IMR-90 (cell line): ENCODE results near the gene NCCRP1. TPM values are rescaled to one million over a fixed set of nuclear protein-coding genes. Genes with fewer than 3 reads are reported as not detected.

ENCODE experiments used
- ATAC-seq: fragments of 200-7000 bp; cut with Tn5 transposase; 2 replicates; pipeline ENCODE4 v1.9.1; 2020; ENCODE audit warnings: low read depth, mild to moderate bottlenecking, moderate library complexity
- BruUV-seq: library from RNA; stranded (reverse); fragments of 400-500 nt; replicated peaks from 2 replicates; lab custom pipeline; 2021; lab: Mats Ljungman, UMichigan
- CTCF ChIA-PET: fragments of 300-600 bp; formaldehyde crosslinking; extraction: SDS; loops from one replicate; lab custom pipeline; 2021; ENCODE audit warnings: antibody characterized with exemption; lab: Yijun Ruan, JAX
- POLR2A ChIA-PET: fragments of 300-600 bp; sonication (Branson Sonifier 250); formaldehyde crosslinking; loops from one replicate; lab custom pipeline; 2022; ENCODE audit warnings: antibody characterized with exemption; ENCODE audit not compliant: unreplicated experiment; lab: Charles Lee
- DNase-seq: peaks from one replicate; pipeline ENCODE4 v3.0.0; 2013
- H2AFZ ChIP-seq: replicated peaks from 2 replicates; pipeline ENCODE3; 2013; ENCODE audit warnings: low read length, mild to moderate bottlenecking; ENCODE audit not compliant: poor library complexity
- H2AK5ac ChIP-seq: 2 replicates; pipeline ENCODE4 v1.6.1; 2013; ENCODE audit warnings: low read depth, low read length, inconsistent platforms
- H2AK9ac ChIP-seq: replicated peaks from 2 replicates; pipeline ENCODE3; 2013; ENCODE audit warnings: mild to moderate bottlenecking, low read depth, low read length, moderate library complexity; ENCODE audit not compliant: poor library complexity
- H2BK120ac ChIP-seq: 2 replicates; pipeline ENCODE4 v1.6.1; 2013; ENCODE audit warnings: low read depth, low read length, inconsistent platforms
- H2BK15ac ChIP-seq: 3 replicates; pipeline ENCODE4 v1.6.1; 2013; ENCODE audit warnings: low read depth, low read length, inconsistent platforms
- H2BK20ac ChIP-seq: 2 replicates; pipeline ENCODE4 v1.6.1; 2013; ENCODE audit warnings: low read depth, mild to moderate bottlenecking, inconsistent platforms, low read length, moderate library complexity
- H2BK5ac ChIP-seq: 2 replicates; pipeline ENCODE4 v1.6.1; 2013; ENCODE audit warnings: mild to moderate bottlenecking, low read depth, low read length, inconsistent platforms; ENCODE audit not compliant: poor library complexity, severe bottlenecking
- H3K14ac ChIP-seq: replicated peaks from 2 replicates; pipeline ENCODE4 v1.6.1; 2013; ENCODE audit warnings: low read depth, low read length, inconsistent platforms
- H3K18ac ChIP-seq: 2 replicates; pipeline ENCODE4 v1.6.1; 2013; ENCODE audit warnings: low read depth, low read length, control low read depth
- H3K23ac ChIP-seq: 2 replicates; pipeline ENCODE4 v1.6.1; 2013; ENCODE audit warnings: low read depth, low read length, inconsistent platforms
- H3K27ac ChIP-seq: 2 replicates; pipeline ENCODE4 v1.5.1; 2013; ENCODE audit warnings: mild to moderate bottlenecking, control low read depth, low read length; ENCODE audit not compliant: insufficient read depth
- H3K27me3 ChIP-seq: 2 replicates; pipeline ENCODE4 v1.6.1; 2013; ENCODE audit warnings: low read length; ENCODE audit not compliant: control insufficient read depth, insufficient read depth
- H3K36me3 ChIP-seq: 2 replicates; pipeline ENCODE4 v1.6.1; 2013; ENCODE audit warnings: low read length, mixed read lengths; ENCODE audit not compliant: control insufficient read depth, insufficient read depth
- H3K4ac ChIP-seq: 2 replicates; pipeline ENCODE4 v1.6.1; 2013; ENCODE audit warnings: low read depth, low read length, inconsistent platforms
- H3K4me1 ChIP-seq: 2 replicates; pipeline ENCODE4 v1.6.1; 2013; ENCODE audit warnings: low read length, mixed read lengths; ENCODE audit not compliant: control insufficient read depth, insufficient read depth
- H3K4me2 ChIP-seq: 2 replicates; pipeline ENCODE4 v1.6.1; 2013; ENCODE audit warnings: low read depth, mild to moderate bottlenecking, control low read depth, low read length, moderate library complexity
- H3K4me3 ChIP-seq: 2 replicates; pipeline ENCODE4 v1.5.1; 2013; ENCODE audit warnings: low read depth, mild to moderate bottlenecking, control low read depth, low read length, moderate library complexity; ENCODE audit not compliant: insufficient read depth
- H3K56ac ChIP-seq: 2 replicates; pipeline ENCODE4 v1.6.1; 2013; ENCODE audit warnings: low read length, inconsistent platforms; ENCODE audit not compliant: insufficient read depth; ENCODE audit errors: extremely low read depth
- H3K79me1 ChIP-seq, 2 experiments: 2 replicates each; pipeline ENCODE4 v1.6.1; 2013; ENCODE audit warnings: low read length in 2 of 2, inconsistent platforms in 1 of 2, low read depth in 1 of 2
- H3K9ac ChIP-seq: 2 replicates; pipeline ENCODE4 v1.6.1; 2013; ENCODE audit warnings: low read depth, low read length, control low read depth
- H3K9me1 ChIP-seq: 2 replicates; pipeline ENCODE4 v1.6.1; 2013; ENCODE audit warnings: low read length, inconsistent platforms; ENCODE audit not compliant: insufficient read depth
- H3K9me3 ChIP-seq: 2 replicates; pipeline ENCODE4 v1.6.1; 2013; ENCODE audit warnings: low read length; ENCODE audit not compliant: control insufficient read depth, insufficient read depth
- H4K20me1 ChIP-seq: 2 replicates; pipeline ENCODE4 v1.6.1; 2013; ENCODE audit warnings: low read length, inconsistent platforms; ENCODE audit not compliant: insufficient read depth
- H4K5ac ChIP-seq: 2 replicates; pipeline ENCODE4 v1.6.1; 2013; ENCODE audit warnings: mild to moderate bottlenecking, low read depth, low read length, control low read depth
- H4K8ac ChIP-seq, 2 experiments: 2 replicates each; pipeline ENCODE4 v1.6.1; 2013; ENCODE audit warnings: low read depth in 2 of 2, low read length in 2 of 2, control low read depth in 1 of 2, inconsistent platforms in 1 of 2
- H4K91ac ChIP-seq: 2 replicates; pipeline ENCODE4 v1.6.1; 2013; ENCODE audit warnings: low read depth, low read length, inconsistent platforms; ENCODE audit not compliant: insufficient read depth
- BHLHE40 ChIP-seq: fragments of 150-350 bp; IDR thresholded peaks from 2 replicates; pipeline ENCODE4 v1.6.1; 2016; ENCODE audit warnings: mild to moderate bottlenecking, low read depth, low read length
- CEBPB ChIP-seq: IDR thresholded peaks from 2 replicates; pipeline ENCODE4 v1.6.1; 2012; ENCODE audit warnings: low read depth, low read length, improper control_type of control experiment
- CHD1 ChIP-seq: IDR thresholded peaks from 2 replicates; pipeline ENCODE4 v1.6.1; 2012; ENCODE audit warnings: low read depth, low read length, improper control_type of control experiment
- ELK1 ChIP-seq: fragments of 150-350 bp; IDR thresholded peaks from 2 replicates; pipeline ENCODE4 v1.6.1; 2016; ENCODE audit warnings: low read depth, mild to moderate bottlenecking, low read length, moderate library complexity, borderline replicate concordance
- FOS ChIP-seq: fragments of 150-350 bp; IDR thresholded peaks from 2 replicates; pipeline ENCODE4 v1.6.1; 2016; ENCODE audit warnings: low read depth, low read length
- MAFK ChIP-seq: IDR thresholded peaks from 2 replicates; pipeline ENCODE4 v1.6.1; 2012; ENCODE audit warnings: low read depth, low read length, improper control_type of control experiment
- MAZ ChIP-seq: IDR thresholded peaks from 2 replicates; pipeline ENCODE4 v1.6.1; 2012; ENCODE audit warnings: low read depth, mild to moderate bottlenecking, low read length, improper control_type of control experiment, moderate library complexity, borderline replicate concordance
- MXI1 ChIP-seq: IDR thresholded peaks from 2 replicates; pipeline ENCODE4 v1.6.1; 2012; ENCODE audit warnings: low read depth, mild to moderate bottlenecking, low read length, moderate library complexity, borderline replicate concordance
- NFE2L2 ChIP-seq: fragments of 150-350 bp; IDR thresholded peaks from 2 replicates; pipeline ENCODE4 v1.6.1; 2016; ENCODE audit warnings: low read depth, mild to moderate bottlenecking, low read length
- POLR2A ChIP-seq: IDR thresholded peaks from 2 replicates; pipeline ENCODE4 v1.6.1; 2012; ENCODE audit warnings: mild to moderate bottlenecking, low read depth, low read length
- RAD21 ChIP-seq: IDR thresholded peaks from 2 replicates; pipeline ENCODE4 v1.6.1; 2012; ENCODE audit warnings: low read length, improper control_type of control experiment
- RCOR1 ChIP-seq: IDR thresholded peaks from 2 replicates; pipeline ENCODE4 v1.6.1; 2012; ENCODE audit warnings: mild to moderate bottlenecking, low read length, improper control_type of control experiment; ENCODE audit not compliant: insufficient replicate concordance
- RFX5 ChIP-seq: IDR thresholded peaks from 2 replicates; pipeline ENCODE4 v1.8.0; 2012; ENCODE audit warnings: low read depth, mild to moderate bottlenecking, low read length, moderate library complexity
- SMC3 ChIP-seq: fragments of 150-350 bp; IDR thresholded peaks from 2 replicates; pipeline ENCODE4 v1.6.1; 2016; ENCODE audit warnings: low read depth, mild to moderate bottlenecking, antibody characterized with exemption, low read length, moderate library complexity
- USF2 ChIP-seq: fragments of 150-350 bp; IDR thresholded peaks from 2 replicates; pipeline ENCODE4 v1.6.1; 2017; ENCODE audit warnings: mild to moderate bottlenecking, antibody characterized with exemption, low read length, low read depth
- WGBS, 2 experiments: methylation state at CpG; one replicate each; pipeline versions ENCODE4 v1.1.5 to v1.1.7; 2013; ENCODE audit warnings: missing lambda C conversion rate in 2 of 2; ENCODE audit not compliant: insufficient read length in 1 of 2; ENCODE audit errors: extremely low coverage in 2 of 2; 5-methylcytosine and 5-hydroxymethylcytosine counted together
- dilution Hi-C: fragments of 300-500 bp; cut with HindIII; formaldehyde crosslinking; loops from one replicate; pipeline ENCODE4 v1.14.3; 2018; ENCODE audit warnings: low sequenced_read_pairs; ENCODE audit not compliant: unreplicated experiment
- in situ Hi-C: fragments of 300-500 bp; cut with MboI; formaldehyde crosslinking; loops from 3 replicates; pipeline ENCODE4 v1.14.3; 2019; ENCODE audit warnings: low sequenced_read_pairs, inconsistent platforms, mixed read lengths
- intact Hi-C: fragments of 100-400 bp; cut with micrococcal nuclease; formaldehyde crosslinking; loops from 2 replicates; pipeline ENCODE4 v1.10.0; 2022
- polyA plus RNA-seq, 3 experiments: library from polyadenylated mRNA; depleted of rRNA; stranded (reverse); fragments of >200 nt; gene quantifications; 2 replicates each; pipeline ENCODE4 v1.2.3, GENCODE V29; 2012; ENCODE audit warnings: low replicate concordance in 1 of 3
- total RNA-seq: library from RNA; depleted of rRNA; stranded (reverse); fragments of >200 nt; gene quantifications from 2 replicates; pipeline ENCODE4 v1.2.3, GENCODE V29; 2012
- TF ChIP-seq, protein P1 (sequence below): conservative IDR thresholded peaks from 2 replicates; pipeline ENCODE4 v1.5.1; 2012; ENCODE audit warnings: mild to moderate bottlenecking, low read depth, low read length, improper control_type of control experiment

Gene NCCRP1
- total and polyA plus RNA-seq, 2 of the 4 experiments (the other 2 are of a cell fraction) = not detected

- intact Hi-C loops (no loop called here), dilution Hi-C loops (no loop called here), in situ Hi-C loops (no loop called here)
- no peak for ATAC-seq
- Histone ChIP-seq H2AK9ac (no peak overlapping the region), H3K36me3 (peaks cover 61% of the 10 kb centered on the region), H3K56ac (no peak overlapping the region), H3K4me2 (no peak overlapping the region), H3K4me3 (no peak overlapping the region), H2BK120ac (no peak overlapping the region), H3K23ac (no peak overlapping the region), H2AK5ac (no peak overlapping the region), H4K20me1 (peaks cover 5% of the 10 kb centered on the region; the same call in 1 of the 2 replicates), H4K5ac (no peak overlapping the region), H3K9me1 (no peaks in the 10 kb centered on the region), H4K91ac (no peak overlapping the region), H2AFZ (no peak overlapping the region), H2BK20ac (no peak overlapping the region), H2BK15ac (no peak overlapping the region), H3K4ac (no peak overlapping the region), H3K9ac (no peak overlapping the region), H3K18ac (no peak overlapping the region), H3K9me3 (no peaks in the 10 kb centered on the region), H3K14ac (no peak overlapping the region), H2BK5ac (no peak overlapping the region), H3K4me1 (no peaks in the 10 kb centered on the region), H4K8ac (no peak overlapping the region), H3K79me1 (no peaks in the 10 kb centered on the region), H3K27me3 (no peaks in the 10 kb centered on the region), H3K27ac (no peak overlapping the region)
- ChIA-PET POLR2A (no interaction called here), CTCF (no interaction called here)
- no TSS peak for BruUV-seq
- no peak for DNase-seq
- 80% methylated on average over 1 of the region's 25 CpGs; no CpG with 5 or more reads in 1 of the 2 experiments for WGBS, 2 experiments
- TF ChIP-seq BHLHE40 = no peak
- TF ChIP-seq CEBPB = no peak
- no peak for TF ChIP-seq FOS
- TF ChIP-seq NFE2L2 = no peak
- TF ChIP-seq RCOR1 = no peak
- no peak for TF ChIP-seq MAZ
- no peak for TF ChIP-seq SMC3
- TF ChIP-seq RAD21 = no peak
- TF ChIP-seq POLR2A = no peak
- TF ChIP-seq MXI1 = no peak
- TF ChIP-seq ELK1 = no peak
- TF ChIP-seq CHD1 = no peak
- no peak for TF ChIP-seq MAFK
- TF ChIP-seq RFX5 = no peak
- TF ChIP-seq, protein P1, sequence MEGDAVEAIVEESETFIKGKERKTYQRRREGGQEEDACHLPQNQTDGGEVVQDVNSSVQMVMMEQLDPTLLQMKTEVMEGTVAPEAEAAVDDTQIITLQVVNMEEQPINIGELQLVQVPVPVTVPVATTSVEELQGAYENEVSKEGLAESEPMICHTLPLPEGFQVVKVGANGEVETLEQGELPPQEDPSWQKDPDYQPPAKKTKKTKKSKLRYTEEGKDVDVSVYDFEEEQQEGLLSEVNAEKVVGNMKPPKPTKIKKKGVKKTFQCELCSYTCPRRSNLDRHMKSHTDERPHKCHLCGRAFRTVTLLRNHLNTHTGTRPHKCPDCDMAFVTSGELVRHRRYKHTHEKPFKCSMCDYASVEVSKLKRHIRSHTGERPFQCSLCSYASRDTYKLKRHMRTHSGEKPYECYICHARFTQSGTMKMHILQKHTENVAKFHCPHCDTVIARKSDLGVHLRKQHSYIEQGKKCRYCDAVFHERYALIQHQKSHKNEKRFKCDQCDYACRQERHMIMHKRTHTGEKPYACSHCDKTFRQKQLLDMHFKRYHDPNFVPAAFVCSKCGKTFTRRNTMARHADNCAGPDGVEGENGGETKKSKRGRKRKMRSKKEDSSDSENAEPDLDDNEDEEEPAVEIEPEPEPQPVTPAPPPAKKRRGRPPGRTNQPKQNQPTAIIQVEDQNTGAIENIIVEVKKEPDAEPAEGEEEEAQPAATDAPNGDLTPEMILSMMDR = no peak
- TF ChIP-seq USF2 = no peak
Measured at GRCh38 chr19:39173502-39173991, 23.2 kb upstream of the NCCRP1 start.
